Right lobe of liver (tissue), 6 donors: ENCODE data around the gene ODAD2. TPM values are rescaled to one million over a fixed set of nuclear protein-coding genes. Genes with fewer than 3 reads are reported as not detected.
"Not testable (repeated sequence)": the region's sequence is repeated elsewhere in the genome, so short reads cannot be mapped to it uniquely, and the experiment has no call there.

ENCODE experiments used
- ATAC-seq, 4 donors: fragments of 200-7000 bp; cut with Tn5 transposase; one replicate each; pipeline ENCODE4 v1.9.1; 2020; ENCODE audit warnings: mild to moderate bottlenecking in 4 of 4, moderate library complexity in 4 of 4
- DNase-seq, 3 donors: peaks; one replicate each; pipeline ENCODE4 v3.0.0-alpha.2; 2020
- H3K27ac ChIP-seq, 3 donors: fragments of 200-600 bp; one replicate each; pipeline ENCODE4 v1.8.0; 2022
- H3K27me3 ChIP-seq, 2 donors: fragments of 200-600 bp; one replicate each; pipeline ENCODE4 v1.8.0; 2022
- H3K36me3 ChIP-seq, 4 donors: fragments of 200-600 bp; sonication (generic) in 1 of 4; one replicate each; pipeline versions ENCODE4 v1.5.1 to v1.8.0; 2017 to 2022; ENCODE audit warnings: control low read depth in 1 of 4
- H3K4me1 ChIP-seq, 4 donors: fragments of 200-600 bp; sonication (generic) in 1 of 4; one replicate each; pipeline versions ENCODE4 v1.5.1 to v1.8.0; 2017 to 2022; ENCODE audit warnings: control low read depth in 1 of 4
- H3K4me3 ChIP-seq, 3 donors: fragments of 200-600 bp; one replicate each; pipeline ENCODE4 v1.8.0; 2022
- H3K9me3 ChIP-seq, 4 donors: fragments of 200-600 bp; sonication (generic) in 1 of 4; one replicate each; pipeline versions ENCODE4 v1.5.1 to v1.8.0; 2017 to 2022; ENCODE audit warnings: control low read depth in 1 of 4
- CTCF ChIP-seq, 4 donors: fragments of 200-600 bp in 3 of 4; fragments of 450-650 bp in 1 of 4; IDR thresholded peaks; one replicate each; pipeline versions ENCODE4 v1.5.1 to v1.8.0; 2016 to 2022; ENCODE audit warnings: antibody characterized with exemption in 4 of 4, mild to moderate bottlenecking in 2 of 4
- POLR2A ChIP-seq: fragments of 450-650 bp; IDR thresholded peaks from one replicate; pipeline ENCODE4 v1.6.1; 2017; ENCODE audit warnings: antibody characterized with exemption, mild to moderate bottlenecking
- WGBS: methylation state at CpG from one replicate; pipeline ENCODE4 v1.1.6; 2018; ENCODE audit warnings: low coverage, low lambda C conversion rate; ENCODE audit not compliant: insufficient coverage; ENCODE audit errors: missing lambda C conversion rate; 5-methylcytosine and 5-hydroxymethylcytosine counted together
- intact Hi-C, 2 donors: fragments of 100-400 bp; cut with DNase I; formaldehyde crosslinking; loops; one replicate each; pipeline versions ENCODE4 v1.11.2 to v1.14.1; 2022
- total RNA-seq, 6 experiments: library from RNA; depleted of rRNA in 2 of 6; stranded (reverse); fragments of >200 nt in 2 of 6; fragmentation: NEBNext Ultra II Directional in 3 of 6; extraction: Animal tissue kit (Norgen Biotek cat#: 25700) in 3 of 6; gene quantifications; one replicate each; pipeline versions ENCODE4 v1.1.0 to v1.2.4, GENCODE V29; 2016 to 2023
- donor health status: DM: no; HTN: yes; CAD: no.
- donor health status: DM: no; HTN: no; CAD: no.
- donor health status: DM: no; HTN: no; CAD: no.
- donor health status: DM: no; HTN: yes; CAD: no.
- donor health status: DM: no; HTN: yes; CAD: no.

ODAD2 gene
- total RNA-seq, 6 experiments from 2014 or later = 0.44 to 0.81 (median 0.55) TPM; not detected in 3

- no peak for ATAC-seq
- TF ChIP-seq POLR2A = no peak
- no peak for TF ChIP-seq CTCF (IDR thresholded peaks at IDR 0.05)
- no peak overlapping the region for H3K4me3 ChIP-seq
- WGBS = 70% methylated on average over 4 of the region's 4 CpGs
- no peak overlapping the region for H3K27ac ChIP-seq
- no peaks in the 10 kb centered on the region for H3K4me1 ChIP-seq
- intact Hi-C loops = no loop called here
- DNase-seq = no peak
- H3K27me3 ChIP-seq = no peaks in the 10 kb centered on the region
- no peaks in the 10 kb centered on the region for H3K36me3 ChIP-seq
- H3K9me3 ChIP-seq = no peaks in the 10 kb centered on the region
These were observed 17.1 kb downstream of the ODAD2 start for GRCh38 chr10:27981744-27982143.

- intact Hi-C loops, H3K27me3 ChIP-seq, DNase-seq, H3K4me3 ChIP-seq, ATAC-seq, H3K4me1 ChIP-seq, H3K27ac ChIP-seq, H3K36me3 ChIP-seq, H3K9me3 ChIP-seq: not testable (repeated sequence)
- 57% methylated on average over 1 of the region's 1 CpG for WGBS
These were observed 28.1 kb downstream of the ODAD2 start for GRCh38 chr10:27970795-27971194.

GRCh38 chr10:27969931-27970330 lies 28.9 kb downstream of the ODAD2 start:
- DNase-seq, H3K27ac ChIP-seq, H3K4me1 ChIP-seq, H3K9me3 ChIP-seq, intact Hi-C loops, H3K36me3 ChIP-seq, ATAC-seq, H3K27me3 ChIP-seq, H3K4me3 ChIP-seq: not testable (repeated sequence)
- 85% methylated on average over 6 of the region's 7 CpGs for WGBS

GRCh38 chr10:27959093-27959715 lies 39.7 kb downstream of the ODAD2 start:
- Histone ChIP-seq H3K36me3 (no peaks in the 10 kb centered on the region), H3K9me3 (no peaks in the 10 kb centered on the region), H3K4me1 (no peaks in the 10 kb centered on the region), H3K27me3 (no peaks in the 10 kb centered on the region), H3K27ac (no peak overlapping the region), H3K4me3 (no peak overlapping the region)
- TF ChIP-seq POLR2A (no peak), CTCF (IDR thresholded peaks at IDR 0.05) (no peak)
- intact Hi-C loops = no loop called here
- 93% methylated on average over 2 of the region's 6 CpGs for WGBS
- DNase-seq (no peak), ATAC-seq (no peak)

- H3K4me3 ChIP-seq, H3K4me1 ChIP-seq, H3K27me3 ChIP-seq, ATAC-seq, H3K36me3 ChIP-seq, H3K27ac ChIP-seq, DNase-seq, H3K9me3 ChIP-seq, intact Hi-C loops: not testable (repeated sequence)
- WGBS = 33% methylated on average over 3 of the region's 3 CpGs
These were observed 40.5 kb downstream of the ODAD2 start for GRCh38 chr10:27958383-27958782.

GRCh38 chr10:27950242-27950564 lies 48.7 kb downstream of the ODAD2 start:
- no peaks in the 10 kb centered on the region for H3K27me3 ChIP-seq
- no peaks in the 10 kb centered on the region for H3K9me3 ChIP-seq
- H3K4me1 ChIP-seq = no peaks in the 10 kb centered on the region
- H3K36me3 ChIP-seq = no peaks in the 10 kb centered on the region
- 64% methylated on average over 2 of the region's 2 CpGs for WGBS
- intact Hi-C loops = no loop called here
- H3K27ac ChIP-seq = no peak overlapping the region
- TF ChIP-seq CTCF (IDR thresholded peaks at IDR 0.05) (no peak), POLR2A (no peak)
- no peak overlapping the region for H3K4me3 ChIP-seq
- no peak for ATAC-seq
- no peak for DNase-seq
